Right lobe of liver (tissue), 6 donors: ENCODE data around the gene NME9. TPM values are rescaled to one million over a fixed set of nuclear protein-coding genes. Genes with fewer than 3 reads are reported as not detected.

Experiments used
- ATAC-seq, 4 donors: fragments of 200-7000 bp; cut with Tn5 transposase; one replicate each; pipeline ENCODE4 v1.9.1; 2020; ENCODE audit warnings: mild to moderate bottlenecking in 4 of 4, moderate library complexity in 4 of 4
- DNase-seq, 3 donors: peaks; one replicate each; pipeline ENCODE4 v3.0.0-alpha.2; 2020
- H3K27ac ChIP-seq, 3 donors: fragments of 200-600 bp; one replicate each; pipeline ENCODE4 v1.8.0; 2022
- H3K27me3 ChIP-seq, 2 donors: fragments of 200-600 bp; one replicate each; pipeline ENCODE4 v1.8.0; 2022
- H3K36me3 ChIP-seq, 4 donors: fragments of 200-600 bp; sonication (generic) in 1 of 4; one replicate each; pipeline versions ENCODE4 v1.5.1 to v1.8.0; 2017 to 2022; ENCODE audit warnings: control low read depth in 1 of 4
- H3K4me1 ChIP-seq, 4 donors: fragments of 200-600 bp; sonication (generic) in 1 of 4; one replicate each; pipeline versions ENCODE4 v1.5.1 to v1.8.0; 2017 to 2022; ENCODE audit warnings: control low read depth in 1 of 4
- H3K4me3 ChIP-seq, 3 donors: fragments of 200-600 bp; one replicate each; pipeline ENCODE4 v1.8.0; 2022
- H3K9me3 ChIP-seq, 4 donors: fragments of 200-600 bp; sonication (generic) in 1 of 4; one replicate each; pipeline versions ENCODE4 v1.5.1 to v1.8.0; 2017 to 2022; ENCODE audit warnings: control low read depth in 1 of 4
- POLR2A ChIP-seq: fragments of 450-650 bp; IDR thresholded peaks from one replicate; pipeline ENCODE4 v1.6.1; 2017; ENCODE audit warnings: antibody characterized with exemption, mild to moderate bottlenecking
- WGBS: methylation state at CpG from one replicate; pipeline ENCODE4 v1.1.6; 2018; ENCODE audit warnings: low coverage, low lambda C conversion rate; ENCODE audit not compliant: insufficient coverage; ENCODE audit errors: missing lambda C conversion rate; 5-methylcytosine and 5-hydroxymethylcytosine counted together
- intact Hi-C, 2 donors: fragments of 100-400 bp; cut with DNase I; formaldehyde crosslinking; loops; one replicate each; pipeline versions ENCODE4 v1.11.2 to v1.14.1; 2022
- total RNA-seq, 6 experiments: library from RNA; depleted of rRNA in 2 of 6; stranded (reverse); fragments of >200 nt in 2 of 6; fragmentation: NEBNext Ultra II Directional in 3 of 6; extraction: Animal tissue kit (Norgen Biotek cat#: 25700) in 3 of 6; gene quantifications; one replicate each; pipeline versions ENCODE4 v1.1.0 to v1.2.4, GENCODE V29; 2016 to 2023
- TF ChIP-seq, protein P1 (sequence below), 4 donors: fragments of 200-600 bp in 3 of 4; fragments of 450-650 bp in 1 of 4; IDR thresholded peaks; one replicate each; pipeline versions ENCODE4 v1.5.1 to v1.8.0; 2016 to 2022; ENCODE audit warnings: antibody characterized with exemption in 4 of 4, mild to moderate bottlenecking in 2 of 4
- donor health status: DM: no; HTN: yes; CAD: no.
- donor health status: DM: no; HTN: no; CAD: no.
- donor health status: DM: no; HTN: no; CAD: no.
- donor health status: DM: no; HTN: yes; CAD: no.
- donor health status: DM: no; HTN: yes; CAD: no.

The NME9 gene
- total RNA-seq, 6 experiments from 2014 or later = not detected

DNA sequence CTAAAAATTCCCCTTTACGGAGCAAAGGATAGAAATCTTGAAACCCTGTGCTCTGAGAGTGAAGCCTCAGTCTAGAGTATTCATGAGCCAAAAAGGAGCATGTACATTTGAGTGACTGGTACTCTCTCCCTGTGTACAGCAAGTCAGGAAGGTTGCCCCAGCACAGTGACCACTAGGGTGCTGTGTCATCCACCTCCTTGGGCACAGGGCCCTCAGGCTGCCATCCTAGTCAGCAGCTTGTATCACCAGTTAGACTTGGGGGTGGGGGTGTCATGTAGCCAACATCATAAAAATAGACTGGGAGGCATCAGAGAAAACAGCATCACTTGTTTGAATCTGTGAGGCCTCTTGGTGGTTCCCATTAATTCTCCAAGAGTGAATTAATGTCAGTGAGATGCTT lies 12.0 kb downstream of the NME9 start:
- 92% methylated on average over 1 of the region's 1 CpG for WGBS
- Histone ChIP-seq H3K4me3 (no peak overlapping the region), H3K27me3 (no peaks in the 10 kb centered on the region), H3K9me3 (no peaks in the 10 kb centered on the region), H3K27ac (no peak overlapping the region), H3K36me3 (no peaks in the 10 kb centered on the region), H3K4me1 (no peaks in the 10 kb centered on the region)
- intact Hi-C loops = no loop called here
- no peak for TF ChIP-seq POLR2A
- TF ChIP-seq, protein P1, sequence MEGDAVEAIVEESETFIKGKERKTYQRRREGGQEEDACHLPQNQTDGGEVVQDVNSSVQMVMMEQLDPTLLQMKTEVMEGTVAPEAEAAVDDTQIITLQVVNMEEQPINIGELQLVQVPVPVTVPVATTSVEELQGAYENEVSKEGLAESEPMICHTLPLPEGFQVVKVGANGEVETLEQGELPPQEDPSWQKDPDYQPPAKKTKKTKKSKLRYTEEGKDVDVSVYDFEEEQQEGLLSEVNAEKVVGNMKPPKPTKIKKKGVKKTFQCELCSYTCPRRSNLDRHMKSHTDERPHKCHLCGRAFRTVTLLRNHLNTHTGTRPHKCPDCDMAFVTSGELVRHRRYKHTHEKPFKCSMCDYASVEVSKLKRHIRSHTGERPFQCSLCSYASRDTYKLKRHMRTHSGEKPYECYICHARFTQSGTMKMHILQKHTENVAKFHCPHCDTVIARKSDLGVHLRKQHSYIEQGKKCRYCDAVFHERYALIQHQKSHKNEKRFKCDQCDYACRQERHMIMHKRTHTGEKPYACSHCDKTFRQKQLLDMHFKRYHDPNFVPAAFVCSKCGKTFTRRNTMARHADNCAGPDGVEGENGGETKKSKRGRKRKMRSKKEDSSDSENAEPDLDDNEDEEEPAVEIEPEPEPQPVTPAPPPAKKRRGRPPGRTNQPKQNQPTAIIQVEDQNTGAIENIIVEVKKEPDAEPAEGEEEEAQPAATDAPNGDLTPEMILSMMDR (IDR thresholded peaks at IDR 0.05) = no peak
- ATAC-seq (no peak), DNase-seq (no peak)

DNA sequence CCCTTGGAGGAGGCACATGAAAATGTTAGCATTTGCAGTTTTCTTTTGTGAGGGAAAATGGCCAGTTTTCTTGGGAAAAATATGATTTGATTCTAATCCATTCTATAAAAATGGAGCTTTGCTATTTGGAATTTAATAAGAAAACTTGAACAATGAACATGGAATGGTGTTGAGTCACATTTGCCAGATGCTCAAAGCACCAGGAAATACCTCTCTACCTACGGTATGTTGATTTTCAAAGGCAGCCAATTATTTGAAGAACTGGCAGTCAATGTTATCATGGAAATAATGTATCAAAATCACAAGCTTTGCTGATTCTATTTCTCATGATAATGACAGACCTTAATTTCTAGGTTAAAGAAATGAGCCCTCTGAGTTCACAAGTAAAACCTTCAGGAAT lies 14.9 kb downstream of the NME9 start:
- Histone ChIP-seq H3K27me3 (no peaks in the 10 kb centered on the region), H3K36me3 (no peaks in the 10 kb centered on the region), H3K4me1 (no peaks in the 10 kb centered on the region), H3K9me3 (no peaks in the 10 kb centered on the region), H3K4me3 (no peak overlapping the region), H3K27ac (no peak overlapping the region)
- DNase-seq (no peak), ATAC-seq (no peak)
- intact Hi-C loops = no loop called here
- 71% methylated on average over 1 of the region's 1 CpG for WGBS
- TF ChIP-seq, protein P1 (IDR thresholded peaks at IDR 0.05) = no peak
- no peak for TF ChIP-seq POLR2A

DNA sequence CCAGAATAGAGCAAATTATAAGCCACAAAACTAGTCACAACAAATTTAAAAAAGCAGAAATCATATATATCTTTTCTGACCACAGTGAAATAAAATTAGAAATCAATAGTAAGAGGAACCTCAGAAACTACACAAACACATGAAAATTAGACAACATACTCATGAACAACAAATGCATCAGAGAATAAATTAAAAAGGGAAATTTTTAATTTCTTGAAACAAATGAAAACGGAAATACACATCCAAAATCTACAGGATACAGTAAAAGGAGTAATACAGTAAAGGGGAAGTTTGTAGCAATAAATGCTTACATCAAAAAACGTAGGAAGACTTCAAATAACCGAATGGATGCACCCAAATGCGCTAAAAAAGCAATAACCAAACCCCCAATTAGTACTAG lies 19.2 kb downstream of the NME9 start:
- Histone ChIP-seq H3K9me3 (peaks cover 0 to 10% (median 0%) of the 10 kb centered on the region in 4 donors), H3K36me3 (no peaks in the 10 kb centered on the region), H3K27ac (no peak overlapping the region), H3K4me3 (no peak overlapping the region), H3K4me1 (no peaks in the 10 kb centered on the region), H3K27me3 (no peaks in the 10 kb centered on the region)
- no peak for DNase-seq
- intact Hi-C loops = no loop called here
- ATAC-seq = no peak
- TF ChIP-seq, protein P1 (IDR thresholded peaks at IDR 0.05) = no peak
- no peak for TF ChIP-seq POLR2A
- WGBS = 41% methylated on average over 3 of the region's 4 CpGs

DNA sequence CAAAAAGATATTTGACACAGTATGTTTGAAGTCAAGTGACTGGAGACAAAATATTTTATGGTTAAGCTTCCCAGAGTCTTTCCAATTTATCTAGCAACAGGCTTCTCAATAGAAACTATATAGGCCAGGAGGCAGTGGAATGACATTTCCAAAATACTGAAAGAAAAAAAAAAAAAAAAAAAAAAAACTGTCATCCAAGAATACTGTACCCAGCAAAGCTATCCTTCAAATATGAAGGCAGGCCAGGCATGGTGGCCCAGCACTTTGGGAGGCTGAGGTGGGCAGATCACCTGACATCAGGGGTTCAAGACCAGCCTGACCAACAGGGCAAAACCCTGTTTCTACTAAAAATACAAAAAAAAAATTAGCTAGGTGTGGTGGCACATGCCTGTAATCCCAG lies 20.9 kb downstream of the NME9 start:
- Histone ChIP-seq H3K4me3 (no peak overlapping the region), H3K36me3 (no peaks in the 10 kb centered on the region), H3K9me3 (peaks cover 0 to 10% (median 0%) of the 10 kb centered on the region in 4 donors), H3K4me1 (no peaks in the 10 kb centered on the region), H3K27me3 (no peaks in the 10 kb centered on the region), H3K27ac (no peak overlapping the region)
- no peak for TF ChIP-seq POLR2A
- TF ChIP-seq, protein P1 (IDR thresholded peaks at IDR 0.05) = no peak
- DNase-seq = no peak
- no peak for ATAC-seq
- intact Hi-C loops = no loop called here

DNA sequence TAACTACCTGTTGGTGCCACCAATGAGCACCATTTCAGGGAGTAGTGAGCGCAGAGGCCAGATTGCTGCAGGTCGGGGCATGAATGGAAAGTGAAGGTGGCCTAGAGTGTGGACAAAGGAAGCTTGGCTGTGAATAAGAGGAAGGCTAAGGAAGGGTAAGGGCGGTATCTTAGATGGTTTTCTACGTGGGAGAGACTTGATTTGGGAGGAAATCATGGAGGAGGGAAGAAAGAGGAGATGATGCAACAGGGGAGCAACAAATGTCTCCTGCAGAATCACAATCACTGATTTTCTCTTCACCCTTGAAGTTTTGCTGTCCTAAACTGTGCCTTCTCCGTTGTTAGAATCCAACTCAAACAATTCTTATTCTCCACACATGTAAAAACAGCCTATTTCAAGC lies 21.8 kb downstream of the NME9 start:
- WGBS = 62% methylated on average over 5 of the region's 5 CpGs
- no peaks in the 10 kb centered on the region for H3K4me1 ChIP-seq
- no peaks in the 10 kb centered on the region for H3K27me3 ChIP-seq
- intact Hi-C loops = no loop called here
- DNase-seq (no peak), ATAC-seq (no peak)
- TF ChIP-seq, protein P1 (IDR thresholded peaks at IDR 0.05) = no peak
- no peak for TF ChIP-seq POLR2A
- H3K4me3 ChIP-seq = no peak overlapping the region
- peaks cover 0 to 10% (median 0%) of the 10 kb centered on the region in 4 donors for H3K9me3 ChIP-seq
- H3K27ac ChIP-seq = no peak overlapping the region
- no peaks in the 10 kb centered on the region for H3K36me3 ChIP-seq
